Sigmoid colon (tissue), 7 donors: Measurements from ENCODE around the gene CDH13. TPM values are rescaled to one million over a fixed set of nuclear protein-coding genes. Genes with fewer than 3 reads are reported as not detected.

ENCODE experiments used
- DNase-seq: peaks from one replicate; pipeline ENCODE4 v3.0.0-alpha.2; 2019
- H3K27ac ChIP-seq, 4 donors: fragments of 200-600 bp; sonication (generic); one replicate each; pipeline ENCODE4 v1.5.1; 2016 to 2019; ENCODE audit warnings: mild to moderate bottlenecking in 1 of 4
- H3K27me3 ChIP-seq, 3 donors: fragments of 200-600 bp; sonication (generic); one replicate each; pipeline ENCODE4 v1.5.1; 2019; ENCODE audit warnings: mild to moderate bottlenecking in 1 of 3
- H3K36me3 ChIP-seq, 4 donors: fragments of 200-600 bp; sonication (generic); one replicate each; pipeline ENCODE4 v1.5.1; 2016 to 2019
- H3K4me1 ChIP-seq, 4 donors: fragments of 200-600 bp; sonication (generic); one replicate each; pipeline ENCODE4 v1.5.1; 2017 to 2019
- H3K4me3 ChIP-seq, 4 donors: fragments of 200-600 bp; sonication (generic); one replicate each; pipeline ENCODE4 v1.5.1; 2017 to 2019; ENCODE audit warnings: mild to moderate bottlenecking in 2 of 4, moderate library complexity in 1 of 4
- H3K9me3 ChIP-seq, 4 donors: fragments of 200-600 bp in 3 of 4; sonication (generic) in 3 of 4; one replicate each; pipeline versions ENCODE4 v1.5.1 to v1.6.1; 2013 to 2019
- CTCF ChIP-seq, 4 experiments: fragments of 450-650 bp in 3 of 4; fragments of 200-600 bp in 1 of 4; IDR thresholded peaks; one replicate each; pipeline ENCODE4 v1.5.1; 2016 to 2019; ENCODE audit warnings: antibody characterized with exemption in 4 of 4, mild to moderate bottlenecking in 3 of 4, moderate library complexity in 2 of 4
- EP300 ChIP-seq, 4 donors: sonication (generic); formaldehyde crosslinking; IDR thresholded peaks; one replicate each; pipeline ENCODE4 v1.6.1; 2017; ENCODE audit warnings: antibody characterized with exemption in 4 of 4
- POLR2A ChIP-seq, 2 donors: fragments of 450-650 bp; IDR thresholded peaks; one replicate each; pipeline ENCODE4 v1.6.1; 2016; ENCODE audit warnings: antibody characterized with exemption in 2 of 2, mild to moderate bottlenecking in 2 of 2, moderate library complexity in 2 of 2
- POLR2AphosphoS5 ChIP-seq, 4 donors: sonication (generic); formaldehyde crosslinking; IDR thresholded peaks; one replicate each; pipeline ENCODE4 v1.6.1; 2017; ENCODE audit warnings: antibody characterized with exemption in 4 of 4
- WGBS, 2 donors: extraction: QIAGEN DNeasy Blood & Tissue Kit; methylation state at CpG; one replicate each; pipeline ENCODE4 v1.1.7; 2013; 5-methylcytosine and 5-hydroxymethylcytosine counted together
- intact Hi-C: fragments of 100-400 bp; cut with DNase I; formaldehyde crosslinking; loops from one replicate; pipeline ENCODE4 v1.15.1; 2023
- polyA plus RNA-seq, 3 donors: library from polyadenylated mRNA; stranded (reverse); fragments of 200-250 nt; gene quantifications; one replicate each; pipeline ENCODE4 v1.2.3, GENCODE V29; 2013
- total RNA-seq, 4 donors: library from RNA; depleted of rRNA; stranded (reverse); fragments of >200 nt; gene quantifications; one replicate each; pipeline ENCODE4 v1.1.0, GENCODE V29; 2016
- donor health status: healthy with polysubstance abuse.
- donor health status: Bipolar disorder and iron deficiency.
- donor health status: healthy.

The CDH13 gene
- total and polyA plus RNA-seq, 7 donors, result 0.60 to 17.6 (median 11.8) TPM

GRCh38 chr16:83019963-83020362, 393.2 kb downstream of the CDH13 start:
- Histone ChIP-seq H3K27ac (no peak overlapping the region), H3K27me3 (no peaks in the 10 kb centered on the region), H3K4me1 (no peaks in the 10 kb centered on the region), H3K9me3 (no peaks in the 10 kb centered on the region), H3K36me3 (no peaks in the 10 kb centered on the region), H3K4me3 (no peak overlapping the region)
- DNase-seq, result no peak
- intact Hi-C loops, result no loop called here
- 90 to 95% methylated on average over 6 of the region's 6 CpGs for WGBS, 2 donors
- TF ChIP-seq CTCF (IDR thresholded peaks at IDR 0.05), result no peak
- TF ChIP-seq POLR2A (IDR thresholded peaks at IDR 0.05), result no peak
- no peak for TF ChIP-seq POLR2AphosphoS5 (IDR thresholded peaks at IDR 0.05)
- no peak for TF ChIP-seq EP300 (IDR thresholded peaks at IDR 0.05)

GRCh38 chr16:83021045-83021444, 394.3 kb downstream of the CDH13 start:
- no peak overlapping the region for H3K4me3 ChIP-seq
- intact Hi-C loops, result no loop called here
- H3K27ac ChIP-seq, result no peak overlapping the region
- no peaks in the 10 kb centered on the region for H3K9me3 ChIP-seq
- WGBS, 2 donors, result 81 to 83% methylated on average over 6 of the region's 6 CpGs
- TF ChIP-seq POLR2A (IDR thresholded peaks at IDR 0.05) (no peak), EP300 (IDR thresholded peaks at IDR 0.05) (no peak), POLR2AphosphoS5 (IDR thresholded peaks at IDR 0.05) (no peak), CTCF (IDR thresholded peaks at IDR 0.05) (no peak)
- H3K27me3 ChIP-seq, result no peaks in the 10 kb centered on the region
- no peaks in the 10 kb centered on the region for H3K36me3 ChIP-seq
- no peaks in the 10 kb centered on the region for H3K4me1 ChIP-seq
- DNase-seq, result no peak

GRCh38 chr16:83021746-83022145, 395.0 kb downstream of the CDH13 start:
- no peak overlapping the region for H3K27ac ChIP-seq
- no peaks in the 10 kb centered on the region for H3K36me3 ChIP-seq
- H3K4me3 ChIP-seq, result no peak overlapping the region
- TF ChIP-seq POLR2AphosphoS5 (IDR thresholded peaks at IDR 0.05) (no peak), POLR2A (IDR thresholded peaks at IDR 0.05) (no peak), CTCF (IDR thresholded peaks at IDR 0.05) (no peak), EP300 (IDR thresholded peaks at IDR 0.05) (no peak)
- H3K9me3 ChIP-seq, result no peaks in the 10 kb centered on the region
- intact Hi-C loops, result no loop called here
- H3K27me3 ChIP-seq, result no peaks in the 10 kb centered on the region
- no peaks in the 10 kb centered on the region for H3K4me1 ChIP-seq
- 89 to 92% methylated on average over 3 of the region's 3 CpGs for WGBS, 2 donors
- no peak for DNase-seq

- intact Hi-C loops, result no loop called here
- no peaks in the 10 kb centered on the region for H3K9me3 ChIP-seq
- no peak overlapping the region for H3K27ac ChIP-seq
- H3K4me3 ChIP-seq, result no peak overlapping the region
- 79 to 80% methylated on average over 4 of the region's 4 CpGs for WGBS, 2 donors
- no peaks in the 10 kb centered on the region for H3K4me1 ChIP-seq
- DNase-seq, result no peak
- no peaks in the 10 kb centered on the region for H3K36me3 ChIP-seq
- no peaks in the 10 kb centered on the region for H3K27me3 ChIP-seq
- no peak for TF ChIP-seq CTCF (IDR thresholded peaks at IDR 0.05)
- TF ChIP-seq POLR2AphosphoS5 (IDR thresholded peaks at IDR 0.05), result no peak
- no peak for TF ChIP-seq EP300 (IDR thresholded peaks at IDR 0.05)
- TF ChIP-seq POLR2A (IDR thresholded peaks at IDR 0.05), result no peak
Observed at GRCh38 chr16:83023011-83023410, 396.2 kb downstream of the CDH13 start.

GRCh38 chr16:83023640-83024039, 396.9 kb downstream of the CDH13 start:
- no peaks in the 10 kb centered on the region for H3K27me3 ChIP-seq
- intact Hi-C loops, result no loop called here
- H3K27ac ChIP-seq, result no peak overlapping the region
- no peaks in the 10 kb centered on the region for H3K9me3 ChIP-seq
- H3K4me1 ChIP-seq, result no peaks in the 10 kb centered on the region
- no peak overlapping the region for H3K4me3 ChIP-seq
- no peaks in the 10 kb centered on the region for H3K36me3 ChIP-seq
- no peak for DNase-seq
- no peak for TF ChIP-seq POLR2AphosphoS5 (IDR thresholded peaks at IDR 0.05)
- TF ChIP-seq CTCF (IDR thresholded peaks at IDR 0.05), result no peak
- TF ChIP-seq EP300 (IDR thresholded peaks at IDR 0.05), result no peak
- no peak for TF ChIP-seq POLR2A (IDR thresholded peaks at IDR 0.05)
- 76 to 84% methylated on average over 1 of the region's 1 CpG for WGBS, 2 donors
